Esophagus muscularis mucosa (tissue), 4 donors: ENCODE measurements around the gene MAN2A1. TPM values are rescaled to one million over a fixed set of nuclear protein-coding genes. Genes with fewer than 3 reads are reported as not detected.

Source experiments
- DNase-seq: peaks from one replicate; pipeline ENCODE4 v3.0.0-alpha.2; 2017; ENCODE audit errors: extremely low spot score
- H3K27ac ChIP-seq, 4 donors: fragments of 200-600 bp; sonication (generic); replicated peaks in 1 of 4; 1 replicate in 3 of 4; 2 replicates in 1 of 4; pipeline ENCODE4 v1.5.1; 2016 to 2019; ENCODE audit warnings: mild to moderate bottlenecking in 1 of 4
- H3K27me3 ChIP-seq, 4 donors: fragments of 200-600 bp; sonication (generic); one replicate each; pipeline versions ENCODE4 v1.5.1 to v1.6.0; 2016 to 2019
- H3K36me3 ChIP-seq, 4 donors: fragments of 200-600 bp; sonication (generic); one replicate each; pipeline ENCODE4 v1.5.1; 2016 to 2019
- H3K4me1 ChIP-seq, 4 donors: fragments of 200-600 bp; sonication (generic); one replicate each; pipeline ENCODE4 v1.5.1; 2016 to 2019
- H3K4me3 ChIP-seq, 4 donors: fragments of 200-600 bp; sonication (generic); 1 replicate in 2 of 4; 2 replicates in 2 of 4; pipeline ENCODE4 v1.5.1; 2016 to 2019; ENCODE audit warnings: mild to moderate bottlenecking in 4 of 4, moderate library complexity in 1 of 4
- H3K9me3 ChIP-seq, 4 donors: fragments of 200-600 bp; sonication (generic); 1 replicate in 3 of 4; 2 replicates in 1 of 4; pipeline ENCODE4 v1.5.1; 2016 to 2019
- CTCF ChIP-seq, 3 experiments: fragments of 200-600 bp in 2 of 3; fragments of 450-650 bp in 1 of 3; sonication (generic) in 2 of 3; IDR thresholded peaks; one replicate each; pipeline ENCODE4 v1.5.1; 2017 to 2019; ENCODE audit warnings: antibody characterized with exemption in 3 of 3, mild to moderate bottlenecking in 2 of 3, moderate library complexity in 1 of 3
- EP300 ChIP-seq: sonication (generic); formaldehyde crosslinking; IDR thresholded peaks from one replicate; pipeline ENCODE4 v1.6.1; 2017; ENCODE audit warnings: antibody characterized with exemption
- POLR2A ChIP-seq: fragments of 450-650 bp; IDR thresholded peaks from one replicate; pipeline ENCODE4 v1.6.1; 2017; ENCODE audit warnings: antibody characterized with exemption, moderate library complexity, mild to moderate bottlenecking, low read depth
- POLR2AphosphoS5 ChIP-seq, 2 donors: sonication (generic); formaldehyde crosslinking; IDR thresholded peaks; one replicate each; pipeline ENCODE4 v1.6.1; 2017; ENCODE audit warnings: antibody characterized with exemption in 2 of 2
- WGBS: methylation state at CpG from one replicate; pipeline ENCODE4 v1.1.5; 2018; 5-methylcytosine and 5-hydroxymethylcytosine counted together
- intact Hi-C: fragments of 100-400 bp; cut with DNase I; formaldehyde crosslinking; loops from one replicate; pipeline ENCODE4 v1.15.1; 2023
- total RNA-seq, 4 donors: library from RNA; depleted of rRNA; stranded (reverse); fragments of >200 nt; gene quantifications; one replicate each; pipeline versions ENCODE4 v1.1.0 to v1.2.1, GENCODE V29; 2016

The MAN2A1 gene
- total RNA-seq, 4 donors from 2014 or later: 22.3 to 29.5 (median 27.4) TPM

DNA sequence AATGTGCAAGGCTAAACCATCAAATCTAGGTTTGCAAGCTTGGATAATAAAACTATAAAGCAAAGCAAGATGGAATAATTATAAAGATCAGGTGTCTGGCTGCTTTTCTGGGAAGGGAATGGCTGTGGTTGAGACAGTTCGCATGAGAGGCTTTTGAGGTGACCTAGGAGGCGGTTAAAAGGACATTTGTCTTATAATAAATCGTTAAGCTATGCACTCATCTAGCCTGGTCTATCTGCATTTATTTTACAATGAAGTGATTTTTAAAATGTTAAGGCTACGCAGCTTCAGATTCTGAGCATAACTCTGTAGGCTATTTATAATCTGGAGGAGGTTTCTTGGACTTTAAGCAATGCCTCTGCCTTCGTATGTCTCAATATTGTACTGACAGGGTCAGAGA lies 29.4 kb upstream of the MAN2A1 start:
- WGBS: 49% methylated on average over 5 of the region's 5 CpGs
- no peak overlapping the region for H3K4me3 ChIP-seq
- intact Hi-C loops: no loop called here
- no peaks in the 10 kb centered on the region for H3K36me3 ChIP-seq
- H3K27me3 ChIP-seq: no peaks in the 10 kb centered on the region
- no peaks in the 10 kb centered on the region for H3K9me3 ChIP-seq
- peaks cover 0 to 10% (median 4%) of the 10 kb centered on the region in 4 donors for H3K4me1 ChIP-seq
- no peak overlapping the region for H3K27ac ChIP-seq
- no peak for DNase-seq
- no peak for TF ChIP-seq CTCF (IDR thresholded peaks at IDR 0.05)
- no peak for TF ChIP-seq EP300
- TF ChIP-seq POLR2AphosphoS5 (IDR thresholded peaks at IDR 0.05): no peak
- no peak for TF ChIP-seq POLR2A

GRCh38 chr5:109668237-109668636 lies 21.5 kb upstream of the MAN2A1 start:
- no peaks in the 10 kb centered on the region for H3K27me3 ChIP-seq
- H3K36me3 ChIP-seq: no peaks in the 10 kb centered on the region
- H3K4me3 ChIP-seq: no peak overlapping the region
- no peaks in the 10 kb centered on the region for H3K9me3 ChIP-seq
- intact Hi-C loops: no loop called here
- no peak for DNase-seq
- TF ChIP-seq EP300 (no peak), POLR2AphosphoS5 (IDR thresholded peaks at IDR 0.05) (no peak), POLR2A (no peak), CTCF (IDR thresholded peaks at IDR 0.05) (no peak)
- 79% methylated on average over 5 of the region's 5 CpGs for WGBS
- H3K27ac ChIP-seq: no peak overlapping the region
- peaks cover 0 to 16% (median 10%) of the 10 kb centered on the region in 4 donors for H3K4me1 ChIP-seq

DNA sequence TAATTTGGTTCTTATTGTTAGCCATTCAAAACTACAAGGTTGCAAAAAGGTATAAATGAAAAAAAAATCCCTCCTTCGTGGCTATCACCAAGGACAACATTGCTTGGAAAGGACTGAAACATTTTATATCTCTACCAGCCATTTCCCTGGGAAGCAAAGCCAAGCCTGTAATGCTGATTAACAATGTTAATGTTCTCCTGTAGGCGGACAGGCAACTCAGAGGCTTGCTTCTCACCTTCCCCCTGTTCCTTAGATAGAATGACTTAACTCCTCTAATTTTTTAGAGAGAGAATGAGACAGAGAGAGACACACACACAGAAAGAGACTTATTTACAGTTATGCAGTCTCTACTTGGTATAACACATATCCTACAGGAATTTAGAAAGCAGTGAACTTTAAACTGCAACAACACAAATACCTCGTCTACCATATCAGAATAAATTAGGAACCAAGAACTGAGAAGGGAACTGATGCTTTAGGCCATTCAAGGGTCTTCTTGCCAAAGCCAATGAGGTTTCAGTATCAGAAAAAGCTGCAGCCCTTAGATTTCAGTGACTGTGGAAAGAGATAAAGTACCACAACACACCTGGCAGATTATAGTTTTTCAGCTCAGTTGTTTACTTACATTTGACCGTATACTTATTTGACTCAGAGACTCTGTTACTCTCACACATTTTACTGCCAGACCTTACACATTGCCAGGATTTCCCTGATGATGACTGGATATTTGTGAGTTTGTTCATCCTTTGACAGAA lies 20.9 kb upstream of the MAN2A1 start:
- intact Hi-C loops: no loop called here
- Histone ChIP-seq H3K27ac (no peak overlapping the region), H3K4me1 (peaks cover 0 to 16% (median 10%) of the 10 kb centered on the region in 4 donors), H3K9me3 (no peaks in the 10 kb centered on the region), H3K4me3 (no peak overlapping the region), H3K36me3 (no peaks in the 10 kb centered on the region), H3K27me3 (no peaks in the 10 kb centered on the region)
- no peak for DNase-seq
- TF ChIP-seq POLR2AphosphoS5 (IDR thresholded peaks at IDR 0.05): no peak
- TF ChIP-seq POLR2A: no peak
- no peak for TF ChIP-seq CTCF (IDR thresholded peaks at IDR 0.05)
- TF ChIP-seq EP300: no peak
- WGBS: 74% methylated on average over 4 of the region's 4 CpGs

DNA sequence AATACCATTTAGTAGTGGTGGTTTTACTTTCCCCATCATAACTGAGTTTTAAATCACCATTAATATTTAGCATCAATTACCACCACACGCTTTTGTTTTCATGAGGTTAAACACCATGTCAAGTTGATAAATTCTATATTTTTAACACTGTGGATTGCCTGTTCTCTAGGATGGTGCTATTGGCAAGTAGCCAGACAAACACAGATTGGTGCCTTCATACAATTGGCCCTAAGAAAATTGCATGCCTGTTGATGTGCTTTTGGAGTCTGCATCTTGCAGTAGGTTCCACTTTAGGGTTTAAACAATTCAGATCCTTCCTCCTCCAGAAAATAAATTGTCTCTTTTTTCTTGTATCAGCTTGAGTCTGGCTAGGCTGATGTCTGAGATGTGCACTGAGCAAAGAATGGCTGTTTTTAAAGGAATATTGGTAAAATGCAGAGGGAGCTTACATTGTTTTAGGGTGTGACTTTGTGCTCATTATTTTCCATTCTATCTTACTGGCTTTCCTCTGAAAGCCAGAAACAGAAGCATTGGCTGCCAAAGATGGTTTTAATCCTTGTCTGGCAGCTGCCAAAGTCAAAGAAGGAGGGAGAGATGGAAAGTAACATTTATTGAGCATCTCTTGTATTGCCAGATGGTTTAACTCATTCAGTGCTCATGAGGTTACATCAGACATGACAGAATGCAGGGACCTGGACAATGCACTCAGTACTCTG lies 19.6 kb upstream of the MAN2A1 start:
- no peak for TF ChIP-seq EP300
- no peak for TF ChIP-seq CTCF (IDR thresholded peaks at IDR 0.05)
- TF ChIP-seq POLR2A: no peak
- TF ChIP-seq POLR2AphosphoS5 (IDR thresholded peaks at IDR 0.05): no peak
- Histone ChIP-seq H3K27me3 (peaks cover 0 to 6% (median 0%) of the 10 kb centered on the region in 4 donors), H3K36me3 (no peaks in the 10 kb centered on the region), H3K4me3 (no peak overlapping the region), H3K27ac (no peak overlapping the region), H3K4me1 (peaks cover 0 to 16% (median 10%) of the 10 kb centered on the region in 4 donors), H3K9me3 (no peaks in the 10 kb centered on the region)
- WGBS: 45% methylated on average over 1 of the region's 1 CpG
- intact Hi-C loops: no loop called here
- DNase-seq: no peak
